Stomach smooth muscle (tissue), 2 donors: ENCODE measurements around the gene LOXL3.

Experiments used
- H3K27ac ChIP-seq: one replicate; pipeline ENCODE4 v1.7.0; 2013; ENCODE audit warnings: mild to moderate bottlenecking, low read length, inconsistent platforms
- H3K27me3 ChIP-seq, 2 donors: one replicate each; pipeline ENCODE4 v1.7.0; 2013; ENCODE audit warnings: low read length in 2 of 2; ENCODE audit not compliant: insufficient read depth in 2 of 2, control insufficient read depth in 1 of 2
- H3K36me3 ChIP-seq, 2 donors: one replicate each; pipeline ENCODE4 v1.7.0; 2013; ENCODE audit warnings: low read length in 2 of 2; ENCODE audit not compliant: control insufficient read depth in 2 of 2, insufficient read depth in 2 of 2
- H3K4me1 ChIP-seq: one replicate; pipeline ENCODE4 v1.7.0; 2013; ENCODE audit warnings: low read length; ENCODE audit not compliant: control insufficient read depth, insufficient read depth
- H3K4me3 ChIP-seq, 2 donors: one replicate each; pipeline ENCODE4 v1.7.0; 2013; ENCODE audit warnings: low read length in 2 of 2
- H3K9ac ChIP-seq, 2 donors: one replicate each; pipeline ENCODE4 v1.7.0; 2013; ENCODE audit warnings: low read length in 2 of 2, mild to moderate bottlenecking in 1 of 2
- H3K9me3 ChIP-seq, 2 donors: one replicate each; pipeline ENCODE4 v1.7.0; 2013; ENCODE audit warnings: low read length in 2 of 2; ENCODE audit not compliant: control insufficient read depth in 2 of 2
- donor health status: healthy.
- donor health status: Pancreatic carcinoma.

The LOXL3 gene

GRCh38 chr2:74525717-74526648, 27.8 kb downstream of the LOXL3 start, which contains the start of gene DQX1:
Gene DQX1, minus strand, starts transcription at chr2:74526231. Its CDS starts 502 bp downstream, at chr2:74525729.
- no peaks in the 10 kb centered on the region for H3K9me3 ChIP-seq
- H3K27ac ChIP-seq = no peak within 1 kb of the TSS
- peaks cover 19 to 22% of the 10 kb centered on the region in 2 donors for H3K36me3 ChIP-seq
- H3K4me3 ChIP-seq = no peak within 1 kb of the TSS
- peaks cover 24% of the 10 kb centered on the region for H3K4me1 ChIP-seq
- no peaks in the 10 kb centered on the region for H3K27me3 ChIP-seq
- no peak within 1 kb of the TSS for H3K9ac ChIP-seq

GRCh38 chr2:74524955-74525716, 28.6 kb downstream of the LOXL3 start:
- H3K27me3 ChIP-seq = peaks cover 3 to 4% of the 10 kb centered on the region in 2 donors
- H3K4me3 ChIP-seq = no peak overlapping the region
- H3K36me3 ChIP-seq = peaks cover 19 to 22% of the 10 kb centered on the region in 2 donors
- no peaks in the 10 kb centered on the region for H3K9me3 ChIP-seq
- peaks cover 17% of the 10 kb centered on the region for H3K4me1 ChIP-seq
- no peak overlapping the region for H3K9ac ChIP-seq
- H3K27ac ChIP-seq = no peak overlapping the region

GRCh38 chr2:74524005-74524404, 29.7 kb downstream of the LOXL3 start:
- H3K27me3 ChIP-seq = peaks cover 10 to 13% of the 10 kb centered on the region in 2 donors
- peaks cover 13% of the 10 kb centered on the region for H3K4me1 ChIP-seq
- H3K9ac ChIP-seq = no peak overlapping the region
- H3K36me3 ChIP-seq = peaks cover 19 to 22% of the 10 kb centered on the region in 2 donors
- no peaks in the 10 kb centered on the region for H3K9me3 ChIP-seq
- no peak overlapping the region for H3K4me3 ChIP-seq
- no peak overlapping the region for H3K27ac ChIP-seq

- H3K36me3 ChIP-seq = peaks cover 15% of the 10 kb centered on the region in 2 donors
- no peak overlapping the region for H3K27ac ChIP-seq
- no peak overlapping the region for H3K4me3 ChIP-seq
- H3K9me3 ChIP-seq = no peaks in the 10 kb centered on the region
- peaks cover under 1% of the 10 kb centered on the region for H3K4me1 ChIP-seq
- H3K9ac ChIP-seq = no peak overlapping the region
- H3K27me3 ChIP-seq = peaks cover 22 to 25% of the 10 kb centered on the region in 2 donors
Observed at GRCh38 chr2:74522516-74522915, 31.2 kb downstream of the LOXL3 start.

- no peak overlapping the region for H3K9ac ChIP-seq
- H3K9me3 ChIP-seq = no peaks in the 10 kb centered on the region
- peak overlapping the region in 1 of 2 donors; percentile 52 for H3K4me3 ChIP-seq
- H3K27me3 ChIP-seq = peaks cover 69 to 76% of the 10 kb centered on the region in 2 donors
- H3K36me3 ChIP-seq = no peaks in the 10 kb centered on the region
- H3K4me1 ChIP-seq = peaks cover 20% of the 10 kb centered on the region
- no peak overlapping the region for H3K27ac ChIP-seq
Observed at GRCh38 chr2:74516650-74517049, 37.1 kb downstream of the LOXL3 start.

- Histone ChIP-seq H3K4me1 (peaks cover 20% of the 10 kb centered on the region), H3K27ac (no peak overlapping the region), H3K36me3 (no peaks in the 10 kb centered on the region), H3K27me3 (peaks cover 75 to 81% of the 10 kb centered on the region in 2 donors), H3K9me3 (no peaks in the 10 kb centered on the region), H3K9ac (no peak overlapping the region), H3K4me3 (peak overlapping the region in 1 of 2 donors; percentile 52)
Observed at GRCh38 chr2:74515981-74516633, 37.6 kb downstream of the LOXL3 start.

- Histone ChIP-seq H3K9me3 (no peaks in the 10 kb centered on the region), H3K27ac (no peak overlapping the region), H3K9ac (no peak overlapping the region), H3K4me1 (peaks cover 20% of the 10 kb centered on the region), H3K27me3 (peaks cover 78 to 84% of the 10 kb centered on the region in 2 donors), H3K36me3 (no peaks in the 10 kb centered on the region), H3K4me3 (peak overlapping the region in 1 of 2 donors; percentile 52)
Observed at GRCh38 chr2:74515271-74515980, 38.3 kb downstream of the LOXL3 start.

GRCh38 chr2:74514368-74515270, 39.1 kb downstream of the LOXL3 start, which contains the start of gene TLX2:
Gene TLX2, plus strand, starts transcription at chr2:74514450. Its CDS starts 357 bp downstream, at chr2:74514807.
- no peak within 1 kb of the TSS for H3K9ac ChIP-seq
- H3K9me3 ChIP-seq = no peaks in the 10 kb centered on the region
- H3K4me3 ChIP-seq = no peak within 1 kb of the TSS
- no peaks in the 10 kb centered on the region for H3K36me3 ChIP-seq
- H3K27me3 ChIP-seq = peaks cover 77 to 80% of the 10 kb centered on the region in 2 donors
- H3K4me1 ChIP-seq = peaks cover 20% of the 10 kb centered on the region
- H3K27ac ChIP-seq = no peak within 1 kb of the TSS

- Histone ChIP-seq H3K9me3 (no peaks in the 10 kb centered on the region), H3K36me3 (no peaks in the 10 kb centered on the region), H3K27me3 (peaks cover 71 to 75% of the 10 kb centered on the region in 2 donors), H3K4me1 (peaks cover 20% of the 10 kb centered on the region), H3K9ac (no peak overlapping the region), H3K4me3 (no peak overlapping the region), H3K27ac (no peak overlapping the region)
Observed at GRCh38 chr2:74513605-74514367, 40.0 kb downstream of the LOXL3 start.
